Liver (tissue), 9 donors: ENCODE results near the gene CLTA. TPM values are rescaled to one million over a fixed set of nuclear protein-coding genes. Genes with fewer than 3 reads are reported as not detected.

Source experiments
- DNase-seq: peaks from one replicate; pipeline ENCODE4 v3.0.0-alpha.2; 2017; ENCODE audit warnings: low spot score
- H3K27ac ChIP-seq, 2 donors: one replicate each; pipeline ENCODE4 v1.7.0; 2013; ENCODE audit warnings: inconsistent platforms in 2 of 2, low read length in 2 of 2, control low read depth in 1 of 2, low read depth in 1 of 2, mild to moderate bottlenecking in 1 of 2
- H3K27me3 ChIP-seq, 4 donors: one replicate each; pipeline versions ENCODE4 v1.6.1 to v1.7.0; 2013; ENCODE audit warnings: low read length in 3 of 4, inconsistent platforms in 1 of 4, mild to moderate bottlenecking in 1 of 4, moderate library complexity in 1 of 4; ENCODE audit not compliant: control insufficient read depth in 4 of 4, insufficient read depth in 4 of 4
- H3K36me3 ChIP-seq, 4 donors: one replicate each; pipeline versions ENCODE4 v1.6.1 to v1.7.0; 2013; ENCODE audit warnings: low read length in 3 of 4, mild to moderate bottlenecking in 3 of 4, low read depth in 1 of 4, moderate library complexity in 1 of 4; ENCODE audit not compliant: control insufficient read depth in 4 of 4, insufficient read depth in 3 of 4
- H3K4me1 ChIP-seq, 4 donors: one replicate each; pipeline versions ENCODE4 v1.6.1 to v1.7.0; 2013; ENCODE audit warnings: low read length in 3 of 4, mild to moderate bottlenecking in 3 of 4, moderate library complexity in 1 of 4; ENCODE audit not compliant: control insufficient read depth in 4 of 4, insufficient read depth in 4 of 4
- H3K4me3 ChIP-seq, 3 donors: one replicate each; pipeline versions ENCODE4 v1.6.1 to v1.7.0; 2013; ENCODE audit warnings: low read length in 3 of 3, control low read depth in 1 of 3, low read depth in 1 of 3, mild to moderate bottlenecking in 1 of 3
- H3K9ac ChIP-seq, 2 donors: one replicate each; pipeline ENCODE4 v1.7.0; 2013; ENCODE audit warnings: low read length in 2 of 2, mild to moderate bottlenecking in 2 of 2, moderate library complexity in 2 of 2, control low read depth in 1 of 2, low read depth in 1 of 2
- H3K9me3 ChIP-seq, 4 donors: one replicate each; pipeline versions ENCODE4 v1.6.1 to v1.7.0; 2013; ENCODE audit warnings: low read length in 3 of 4; ENCODE audit not compliant: control insufficient read depth in 4 of 4
- EGR1 ChIP-seq, 2 donors: IDR thresholded peaks; 2 replicates each; pipeline ENCODE4 v1.6.1; 2016 to 2018; ENCODE audit warnings: antibody characterized with exemption in 2 of 2, low read depth in 2 of 2
- FOXA1 ChIP-seq: IDR thresholded peaks from 2 replicates; pipeline ENCODE4 v1.6.1; 2016; ENCODE audit warnings: antibody characterized with exemption
- FOXA2 ChIP-seq: IDR thresholded peaks from 2 replicates; pipeline ENCODE4 v1.6.1; 2016; ENCODE audit warnings: antibody characterized with exemption
- GABPA ChIP-seq, 2 donors: IDR thresholded peaks in 1 of 2; conservative IDR thresholded peaks in 1 of 2; 2 replicates each; pipeline ENCODE4 v1.6.1; 2016; ENCODE audit warnings: antibody characterized with exemption in 2 of 2, mild to moderate bottlenecking in 1 of 2, moderate library complexity in 1 of 2
- HNF4A ChIP-seq, 2 donors: conservative IDR thresholded peaks; 2 replicates each; pipeline ENCODE4 v1.6.1; 2016; ENCODE audit warnings: antibody characterized with exemption in 2 of 2, mild to moderate bottlenecking in 2 of 2
- HNF4G ChIP-seq: IDR thresholded peaks from 2 replicates; pipeline ENCODE4 v1.6.1; 2016; ENCODE audit warnings: antibody characterized with exemption
- JUND ChIP-seq, 2 donors: IDR thresholded peaks; 2 replicates each; pipeline ENCODE4 v1.6.1; 2016; ENCODE audit warnings: antibody characterized with exemption in 2 of 2
- MAX ChIP-seq: IDR thresholded peaks from 2 replicates; pipeline ENCODE4 v1.6.1; 2016; ENCODE audit warnings: antibody characterized with exemption
- NR2F2 ChIP-seq: IDR thresholded peaks from 2 replicates; pipeline ENCODE4 v1.6.1; 2016; ENCODE audit warnings: antibody characterized with exemption
- RAD21 ChIP-seq, 2 donors: IDR thresholded peaks; 2 replicates each; pipeline ENCODE4 v1.6.1; 2016; ENCODE audit warnings: antibody characterized with exemption in 2 of 2, mild to moderate bottlenecking in 2 of 2
- REST ChIP-seq: IDR thresholded peaks from 2 replicates; pipeline ENCODE4 v1.6.1; 2016; ENCODE audit warnings: antibody characterized with exemption, mild to moderate bottlenecking
- RXRA ChIP-seq, 2 donors: IDR thresholded peaks; 2 replicates each; pipeline ENCODE4 v1.6.1; 2017 to 2018; ENCODE audit warnings: antibody characterized with exemption in 2 of 2, mild to moderate bottlenecking in 1 of 2
- SP1 ChIP-seq: IDR thresholded peaks from 2 replicates; pipeline ENCODE4 v1.6.1; 2018; ENCODE audit warnings: antibody characterized with exemption, mild to moderate bottlenecking
- TAF1 ChIP-seq: conservative IDR thresholded peaks from 2 replicates; pipeline ENCODE4 v1.6.1; 2016; ENCODE audit warnings: antibody characterized with exemption, mild to moderate bottlenecking
- YY1 ChIP-seq: IDR thresholded peaks from 2 replicates; pipeline ENCODE4 v1.6.1; 2016; ENCODE audit warnings: antibody characterized with exemption, mild to moderate bottlenecking
- WGBS: extraction: QIAGEN DNeasy Blood & Tissue Kit; methylation state at CpG from one replicate; pipeline ENCODE4 v1.1.7; 2013; 5-methylcytosine and 5-hydroxymethylcytosine counted together
- polyA plus RNA-seq, 2 donors: library from polyadenylated mRNA; stranded (reverse) in 1 of 2; unstranded in 1 of 2; fragments of 200-250 nt in 1 of 2; fragments of >200 nt in 1 of 2; fragmentation: Nextera tagmentation in 1 of 2; extraction: Ambion mirVana in 1 of 2; gene quantifications; one replicate each; pipeline versions ENCODE4 v1.2.1 to v1.2.3, GENCODE V29; 2013 to 2015
- total RNA-seq, 2 donors: library from RNA; depleted of rRNA; stranded (reverse); fragments of >200 nt; gene quantifications; one replicate each; pipeline ENCODE4 v1.2.3, GENCODE V29; 2014
- TF ChIP-seq, protein P1 (sequence below): IDR thresholded peaks from 2 replicates; pipeline ENCODE4 v1.6.1; 2016; ENCODE audit warnings: antibody characterized with exemption
- TF ChIP-seq, protein P2 (sequence below): IDR thresholded peaks from 2 replicates; pipeline ENCODE4 v1.6.1; 2016; ENCODE audit warnings: antibody characterized with exemption
- TF ChIP-seq, protein P3 (sequence below): fragments of 150-350 bp; IDR thresholded peaks from 2 replicates; pipeline ENCODE4 v1.5.1; 2017; ENCODE audit warnings: improper control_type of control experiment, low read depth, low read length; ENCODE audit not compliant: missing input control
- donor health status: healthy.
- donor health status: healthy.
- donor health status: healthy.
- donor health status: healthy.
- donor health status: healthy.

The CLTA gene
- total and polyA plus RNA-seq, 4 donors: 48.4 to 102 (median 74.6) TPM

GRCh38 chr9:36161187-36161586 lies 29.5 kb upstream of the CLTA start:
- H3K4me3 ChIP-seq: no peak overlapping the region
- no peak for TF ChIP-seq HNF4A (conservative IDR thresholded peaks at IDR 0.05)
- TF ChIP-seq, protein P1, sequence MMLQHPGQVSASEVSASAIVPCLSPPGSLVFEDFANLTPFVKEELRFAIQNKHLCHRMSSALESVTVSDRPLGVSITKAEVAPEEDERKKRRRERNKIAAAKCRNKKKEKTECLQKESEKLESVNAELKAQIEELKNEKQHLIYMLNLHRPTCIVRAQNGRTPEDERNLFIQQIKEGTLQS: no peak
- no peak for TF ChIP-seq JUND (IDR thresholded peaks at IDR 0.05)
- TF ChIP-seq, protein P2, sequence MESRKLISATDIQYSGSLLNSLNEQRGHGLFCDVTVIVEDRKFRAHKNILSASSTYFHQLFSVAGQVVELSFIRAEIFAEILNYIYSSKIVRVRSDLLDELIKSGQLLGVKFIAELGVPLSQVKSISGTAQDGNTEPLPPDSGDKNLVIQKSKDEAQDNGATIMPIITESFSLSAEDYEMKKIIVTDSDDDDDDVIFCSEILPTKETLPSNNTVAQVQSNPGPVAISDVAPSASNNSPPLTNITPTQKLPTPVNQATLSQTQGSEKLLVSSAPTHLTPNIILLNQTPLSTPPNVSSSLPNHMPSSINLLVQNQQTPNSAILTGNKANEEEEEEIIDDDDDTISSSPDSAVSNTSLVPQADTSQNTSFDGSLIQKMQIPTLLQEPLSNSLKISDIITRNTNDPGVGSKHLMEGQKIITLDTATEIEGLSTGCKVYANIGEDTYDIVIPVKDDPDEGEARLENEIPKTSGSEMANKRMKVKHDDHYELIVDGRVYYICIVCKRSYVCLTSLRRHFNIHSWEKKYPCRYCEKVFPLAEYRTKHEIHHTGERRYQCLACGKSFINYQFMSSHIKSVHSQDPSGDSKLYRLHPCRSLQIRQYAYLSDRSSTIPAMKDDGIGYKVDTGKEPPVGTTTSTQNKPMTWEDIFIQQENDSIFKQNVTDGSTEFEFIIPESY: no peak
- no peak for TF ChIP-seq TAF1
- TF ChIP-seq, protein P3, sequence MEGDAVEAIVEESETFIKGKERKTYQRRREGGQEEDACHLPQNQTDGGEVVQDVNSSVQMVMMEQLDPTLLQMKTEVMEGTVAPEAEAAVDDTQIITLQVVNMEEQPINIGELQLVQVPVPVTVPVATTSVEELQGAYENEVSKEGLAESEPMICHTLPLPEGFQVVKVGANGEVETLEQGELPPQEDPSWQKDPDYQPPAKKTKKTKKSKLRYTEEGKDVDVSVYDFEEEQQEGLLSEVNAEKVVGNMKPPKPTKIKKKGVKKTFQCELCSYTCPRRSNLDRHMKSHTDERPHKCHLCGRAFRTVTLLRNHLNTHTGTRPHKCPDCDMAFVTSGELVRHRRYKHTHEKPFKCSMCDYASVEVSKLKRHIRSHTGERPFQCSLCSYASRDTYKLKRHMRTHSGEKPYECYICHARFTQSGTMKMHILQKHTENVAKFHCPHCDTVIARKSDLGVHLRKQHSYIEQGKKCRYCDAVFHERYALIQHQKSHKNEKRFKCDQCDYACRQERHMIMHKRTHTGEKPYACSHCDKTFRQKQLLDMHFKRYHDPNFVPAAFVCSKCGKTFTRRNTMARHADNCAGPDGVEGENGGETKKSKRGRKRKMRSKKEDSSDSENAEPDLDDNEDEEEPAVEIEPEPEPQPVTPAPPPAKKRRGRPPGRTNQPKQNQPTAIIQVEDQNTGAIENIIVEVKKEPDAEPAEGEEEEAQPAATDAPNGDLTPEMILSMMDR: no peak
- no peak for TF ChIP-seq MAX
- no peak for TF ChIP-seq FOXA2
- TF ChIP-seq YY1: no peak
- no peak for TF ChIP-seq RXRA (IDR thresholded peaks at IDR 0.05)
- TF ChIP-seq HNF4G: no peak
- no peak for TF ChIP-seq RAD21 (IDR thresholded peaks at IDR 0.05)
- TF ChIP-seq EGR1 (IDR thresholded peaks at IDR 0.05; ENCODE audit: low read depth in 2 of 2): no peak
- TF ChIP-seq SP1: no peak
- no peak for TF ChIP-seq NR2F2
- no peak overlapping the region for H3K27ac ChIP-seq
- WGBS: 92% methylated on average over 2 of the region's 2 CpGs
- DNase-seq: no peak
- H3K27me3 ChIP-seq: no peaks in the 10 kb centered on the region
- no peak overlapping the region for H3K9ac ChIP-seq
- no peaks in the 10 kb centered on the region for H3K36me3 ChIP-seq
- H3K4me1 ChIP-seq: no peaks in the 10 kb centered on the region
- no peaks in the 10 kb centered on the region for H3K9me3 ChIP-seq

- no peak for DNase-seq
- Histone ChIP-seq H3K36me3 (no peaks in the 10 kb centered on the region), H3K4me3 (no peak overlapping the region), H3K4me1 (peaks cover 0 to 2% (median 0%) of the 10 kb centered on the region in 4 donors), H3K27me3 (no peaks in the 10 kb centered on the region), H3K27ac (no peak overlapping the region), H3K9me3 (no peaks in the 10 kb centered on the region), H3K9ac (no peak overlapping the region)
- TF ChIP-seq RXRA (IDR thresholded peaks at IDR 0.05) (no peak), NR2F2 (no peak), JUND (IDR thresholded peaks at IDR 0.05) (no peak), REST (no peak), TAF1 (no peak), GABPA (IDR thresholded peaks at IDR 0.05 in 1 of 2, conservative IDR thresholded peaks at IDR 0.05 in 1 of 2) (no peak), EGR1 (IDR thresholded peaks at IDR 0.05; ENCODE audit: low read depth in 2 of 2) (no peak), YY1 (no peak), HNF4G (no peak), RAD21 (IDR thresholded peaks at IDR 0.05) (no peak), MAX (no peak), FOXA1 (no peak), FOXA2 (no peak), SP1 (no peak)
- TF ChIP-seq, protein P3: no peak
- WGBS: 84% methylated on average over 17 of the region's 17 CpGs
These were observed 28.4 kb upstream of the CLTA start for GRCh38 chr9:36162211-36162738.
